ENCODE measurements around the gene FEZ2. TPM values are rescaled to one million over a fixed set of nuclear protein-coding genes. Genes with fewer than 3 reads are reported as not detected.

The FEZ2 gene
- total and polyA plus RNA-seq, 2 of the 13 experiments (the other 11 are each of a cell fraction or from before 2014, with no cell fraction given) = 42.5 to 59.1 TPM

- TF ChIP-seq ZNF451 (CRISPR knock-in tag; IDR thresholded peaks at IDR 0.05) (peak; percentile 57; the same call in 1 of the 2 replicates), ARNTL (CRISPR knock-in tag; IDR thresholded peaks at IDR 0.05) (peak; percentile 32; the same call in 1 of the 2 replicates), FOXO1 (CRISPR knock-in tag; IDR thresholded peaks at IDR 0.05) (peak; percentile 36), IRF9 (CRISPR knock-in tag; IDR thresholded peaks at IDR 0.05; ENCODE audit: borderline replicate concordance) (0 out of 2 replicates have a peak, but pooled peaks have one; percentile 22), ZNF790 (CRISPR knock-in tag; IDR thresholded peaks at IDR 0.05; ENCODE audit: borderline replicate concordance) (0 out of 2 replicates have a peak, but pooled peaks have one; percentile 39), HDAC1 (CRISPR knock-in tag; IDR thresholded peaks at IDR 0.05) (peak; percentile 71), MED8 (CRISPR knock-in tag; IDR thresholded peaks at IDR 0.05; ENCODE audit: insufficient replicate concordance) (peak; percentile 66), KIAA2018 (CRISPR knock-in tag; IDR thresholded peaks at IDR 0.05; ENCODE audit: borderline replicate concordance) (no peak), JUN (CRISPR knock-in tag; IDR thresholded peaks at IDR 0.05) (no peak), YY1 (IDR thresholded peaks at IDR 0.05; ENCODE audit: insufficient read depth, insufficient replicate concordance, low read depth, low read length) (peak; percentile 43), ZNF576 (CRISPR knock-in tag; IDR thresholded peaks at IDR 0.05) (peak; percentile 87), ZNF329 (CRISPR knock-in tag; IDR thresholded peaks at IDR 0.05; ENCODE audit: low read depth) (0 out of 2 replicates have a peak, but pooled peaks have one; percentile 5), TFDP2 (CRISPR knock-in tag; IDR thresholded peaks at IDR 0.05) (peak; percentile 60), MXI1 (IDR thresholded peaks at IDR 0.05; ENCODE audit: borderline replicate concordance, low read depth, low read length) (peak; percentile 45; the same call in 1 of the 3 replicates), ZNF878 (CRISPR knock-in tag; IDR thresholded peaks at IDR 0.05) (no peak), ZMAT3 (CRISPR knock-in tag; conservative IDR thresholded peaks at IDR 0.05) (no peak)
Observed at GRCh38 chr2:36597532-36598377, at the start of gene FEZ2 (continued).
